Neural cell (in vitro differentiated cells): ENCODE results near the gene ASCL1.
A peak's percentile ranks its signal among the peaks of the same experiment; 100 is the strongest.

Experiments
- CTCF ChIP-seq: fragments of 450-650 bp; IDR thresholded peaks from 2 replicates; pipeline ENCODE4 v1.5.1; 2014; ENCODE audit warnings: antibody characterized with exemption, mild to moderate bottlenecking, moderate library complexity; ENCODE audit not compliant: poor library complexity, severe bottlenecking
- POLR2AphosphoS5 ChIP-seq: IDR thresholded peaks from 2 replicates; pipeline ENCODE4 v1.6.1; 2012
- TAF1 ChIP-seq: IDR thresholded peaks from 2 replicates; pipeline ENCODE4 v1.6.1; 2012; ENCODE audit warnings: low read depth

- TF ChIP-seq POLR2AphosphoS5 (peak; percentile 49), CTCF (no peak), TAF1 (no peak)
Measured at GRCh38 chr12:102960766-102961465, 3.4 kb downstream of the ASCL1 start.
